Progenitor cell of endocrine pancreas (in vitro differentiated cells): ENCODE data around the gene IGF1R. TPM values are rescaled to one million over a fixed set of nuclear protein-coding genes. Genes with fewer than 3 reads are reported as not detected.
A peak's percentile ranks its signal among the peaks of the same experiment; 100 is the strongest.

Source experiments
- DNase-seq: peaks from one replicate; pipeline ENCODE4 v3.0.0; 2021; ENCODE audit warnings: low spot score; ENCODE audit not compliant: unreplicated experiment
- H3K27ac Mint-ChIP-seq: 2 replicates; pipeline ENCODE4 v1.8.0; 2021; ENCODE audit warnings: mild to moderate bottlenecking, moderate library complexity, mixed read lengths
- H3K27me3 Mint-ChIP-seq: 2 replicates; pipeline ENCODE4 v1.8.0; 2021; ENCODE audit warnings: mixed read lengths
- H3K36me3 Mint-ChIP-seq: 2 replicates; pipeline ENCODE4 v1.8.0; 2022; ENCODE audit warnings: mixed read lengths; ENCODE audit not compliant: insufficient read depth
- H3K4me1 Mint-ChIP-seq: 2 replicates; pipeline ENCODE4 v1.8.0; 2021; ENCODE audit warnings: low read depth, mixed read lengths
- H3K4me3 Mint-ChIP-seq: 2 replicates; pipeline ENCODE4 v1.8.0; 2021; ENCODE audit warnings: low read depth, mild to moderate bottlenecking, moderate library complexity, mixed read lengths
- H3K9me3 Mint-ChIP-seq: 2 replicates; pipeline ENCODE4 v1.8.0; 2021; ENCODE audit warnings: low read depth, mixed read lengths
- total RNA-seq: library from RNA; stranded (reverse); gene quantifications from 2 replicates; pipeline ENCODE4 v1.2.1, GENCODE V29; 2021
- TF ChIP-seq, protein P1 (sequence below): fragments of 200-600 bp; sonication (generic); IDR thresholded peaks from one replicate; pipeline ENCODE4 v1.5.0; 2021; ENCODE audit warnings: antibody characterized with exemption, mild to moderate bottlenecking; ENCODE audit not compliant: unreplicated experiment

The IGF1R gene
- total RNA-seq, 1 donor from 2014 or later = 106 TPM

DNA sequence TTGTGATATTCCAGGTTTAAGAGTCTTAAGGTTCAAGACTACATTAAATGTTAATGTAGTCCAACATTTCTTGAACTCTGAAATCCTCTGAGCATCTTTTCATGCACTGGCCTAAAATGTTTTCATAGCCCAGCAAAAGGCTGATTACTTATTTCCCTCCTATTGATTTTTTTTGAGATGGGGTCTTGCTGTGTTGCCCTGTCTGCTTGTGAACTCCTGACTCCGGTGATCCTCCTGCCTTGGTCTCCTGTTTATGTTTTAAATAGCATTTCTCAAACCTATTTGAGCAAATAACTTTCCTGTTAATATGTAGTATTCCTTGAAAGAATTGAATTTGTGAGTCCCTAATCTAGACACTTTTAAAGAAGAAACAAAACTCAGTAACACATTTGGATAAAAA, 133.5 kb downstream of the IGF1R start:
- peaks cover 40% of the 10 kb centered on the region for H3K4me1 Mint-ChIP-seq
- H3K27me3 Mint-ChIP-seq = no peaks in the 10 kb centered on the region
- no peak overlapping the region for H3K27ac Mint-ChIP-seq
- TF ChIP-seq, protein P1, sequence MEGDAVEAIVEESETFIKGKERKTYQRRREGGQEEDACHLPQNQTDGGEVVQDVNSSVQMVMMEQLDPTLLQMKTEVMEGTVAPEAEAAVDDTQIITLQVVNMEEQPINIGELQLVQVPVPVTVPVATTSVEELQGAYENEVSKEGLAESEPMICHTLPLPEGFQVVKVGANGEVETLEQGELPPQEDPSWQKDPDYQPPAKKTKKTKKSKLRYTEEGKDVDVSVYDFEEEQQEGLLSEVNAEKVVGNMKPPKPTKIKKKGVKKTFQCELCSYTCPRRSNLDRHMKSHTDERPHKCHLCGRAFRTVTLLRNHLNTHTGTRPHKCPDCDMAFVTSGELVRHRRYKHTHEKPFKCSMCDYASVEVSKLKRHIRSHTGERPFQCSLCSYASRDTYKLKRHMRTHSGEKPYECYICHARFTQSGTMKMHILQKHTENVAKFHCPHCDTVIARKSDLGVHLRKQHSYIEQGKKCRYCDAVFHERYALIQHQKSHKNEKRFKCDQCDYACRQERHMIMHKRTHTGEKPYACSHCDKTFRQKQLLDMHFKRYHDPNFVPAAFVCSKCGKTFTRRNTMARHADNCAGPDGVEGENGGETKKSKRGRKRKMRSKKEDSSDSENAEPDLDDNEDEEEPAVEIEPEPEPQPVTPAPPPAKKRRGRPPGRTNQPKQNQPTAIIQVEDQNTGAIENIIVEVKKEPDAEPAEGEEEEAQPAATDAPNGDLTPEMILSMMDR = no peak
- no peaks in the 10 kb centered on the region for H3K9me3 Mint-ChIP-seq
- no peak for DNase-seq
- H3K36me3 Mint-ChIP-seq = no peaks in the 10 kb centered on the region
- H3K4me3 Mint-ChIP-seq = no peak overlapping the region

DNA sequence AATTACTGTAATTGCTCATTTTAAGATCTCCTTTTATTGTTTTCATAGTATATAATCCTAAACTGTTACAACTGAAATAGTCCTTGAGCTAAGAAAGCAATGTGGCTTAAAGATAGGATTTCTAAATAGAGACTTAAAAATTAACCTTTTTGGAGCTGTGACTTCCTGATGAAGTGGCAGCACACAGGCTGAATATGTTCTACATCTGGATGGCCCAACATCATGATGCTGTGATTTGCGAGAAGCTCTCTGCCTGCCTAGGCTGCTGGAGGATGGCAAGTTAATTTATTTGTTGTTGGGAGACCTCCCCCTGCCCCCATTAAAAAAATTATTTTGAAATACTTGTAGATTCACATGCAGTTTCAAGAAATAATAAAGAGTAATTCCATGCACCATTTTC, 134.5 kb downstream of the IGF1R start:
- TF ChIP-seq, protein P1 = no peak
- no peak overlapping the region for H3K4me3 Mint-ChIP-seq
- no peak for DNase-seq
- peaks cover 40% of the 10 kb centered on the region for H3K4me1 Mint-ChIP-seq
- H3K27ac Mint-ChIP-seq = no peak overlapping the region
- no peaks in the 10 kb centered on the region for H3K27me3 Mint-ChIP-seq
- no peaks in the 10 kb centered on the region for H3K9me3 Mint-ChIP-seq
- no peaks in the 10 kb centered on the region for H3K36me3 Mint-ChIP-seq

DNA sequence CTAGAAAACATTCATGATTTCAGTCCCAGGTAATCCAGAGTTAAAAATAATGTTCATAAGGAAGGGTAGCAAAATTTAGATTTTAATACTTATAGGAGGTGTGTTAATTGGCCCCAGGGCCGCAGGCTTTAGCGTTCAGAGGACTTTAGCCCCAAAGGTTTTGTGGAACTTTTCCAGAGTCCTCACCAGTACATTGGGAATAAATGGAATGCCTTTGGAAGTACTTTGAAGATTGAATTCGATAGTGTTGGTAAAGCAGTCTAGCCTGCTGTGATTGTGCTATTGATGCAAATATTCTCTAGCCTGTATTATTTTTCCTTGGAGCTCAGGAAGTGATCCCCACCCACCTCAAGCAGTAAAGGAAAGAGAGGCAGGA, 137.1 kb downstream of the IGF1R start:
- Mint-ChIP-seq H3K36me3 (no peaks in the 10 kb centered on the region), H3K4me3 (no peak overlapping the region), H3K27me3 (no peaks in the 10 kb centered on the region), H3K27ac (peak overlapping the region; percentile 92), H3K9me3 (no peaks in the 10 kb centered on the region), H3K4me1 (peaks cover 56% of the 10 kb centered on the region)
- TF ChIP-seq, protein P1 = no peak
- no peak for DNase-seq

DNA sequence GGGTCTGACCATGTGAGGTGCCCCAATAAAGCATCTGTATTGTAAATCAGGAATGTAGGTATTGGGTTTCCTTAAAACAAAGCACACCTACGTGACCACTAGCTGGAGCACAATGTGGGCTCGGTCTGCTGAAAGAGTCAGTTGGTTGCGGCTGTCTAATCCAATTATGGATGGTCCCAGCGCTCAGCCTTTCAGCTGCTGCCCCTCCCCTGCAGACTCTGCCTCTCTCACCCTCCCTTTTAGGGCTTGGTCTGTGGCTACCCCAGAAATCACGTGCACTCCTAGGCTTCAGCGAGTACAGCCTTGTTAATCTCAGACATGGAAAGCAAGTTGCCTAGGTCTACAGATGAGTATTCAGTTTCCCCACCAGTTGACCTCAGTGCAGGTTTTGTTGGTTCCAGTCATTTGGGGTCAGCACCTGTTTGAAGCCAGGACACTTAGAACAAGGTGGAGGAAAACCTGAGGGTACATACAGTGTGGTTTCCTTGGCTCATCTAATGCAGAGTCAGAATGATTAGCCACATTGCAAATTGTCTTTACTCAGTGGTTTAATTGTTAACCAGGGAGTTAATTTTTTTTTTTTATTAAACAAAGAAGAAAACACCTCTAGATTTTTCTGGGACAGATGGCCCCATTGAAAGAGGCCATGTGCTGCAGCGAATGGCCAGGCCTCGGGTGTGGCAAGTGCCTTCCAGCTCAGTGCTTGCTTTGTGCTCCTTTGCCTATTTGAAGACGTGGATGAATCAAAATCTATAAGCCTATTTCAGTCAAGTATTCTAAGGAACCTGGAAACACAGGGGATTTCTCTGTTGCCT, 137.7 kb downstream of the IGF1R start:
- H3K27ac Mint-ChIP-seq = peak overlapping the region; percentile 92
- no peaks in the 10 kb centered on the region for H3K27me3 Mint-ChIP-seq
- DNase-seq = no peak
- H3K4me1 Mint-ChIP-seq = peaks cover 62% of the 10 kb centered on the region
- TF ChIP-seq, protein P1 = no peak
- no peaks in the 10 kb centered on the region for H3K9me3 Mint-ChIP-seq
- peak overlapping the region; percentile 35 for H3K4me3 Mint-ChIP-seq
- no peaks in the 10 kb centered on the region for H3K36me3 Mint-ChIP-seq

DNA sequence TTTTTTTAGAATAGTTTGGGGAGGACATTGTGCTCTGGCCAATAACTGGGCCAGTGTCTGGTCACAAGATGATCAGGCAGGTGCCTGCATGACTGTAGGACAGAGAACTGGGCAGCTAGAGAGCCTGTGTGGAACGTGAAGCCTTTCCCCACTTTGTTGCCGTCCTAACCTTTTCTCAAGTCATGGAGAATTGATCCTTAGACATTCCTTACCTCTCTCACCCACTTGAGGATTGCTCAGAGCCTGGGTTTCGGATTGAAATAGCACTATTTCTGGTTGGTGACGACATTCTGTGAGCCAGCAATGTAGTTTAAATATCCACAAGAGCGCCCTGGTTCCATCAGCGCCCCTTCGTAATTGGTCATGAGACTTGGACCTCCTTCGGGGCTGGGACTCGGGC, 138.4 kb downstream of the IGF1R start:
- peak overlapping the region; percentile 14 for H3K4me3 Mint-ChIP-seq
- no peak for DNase-seq
- TF ChIP-seq, protein P1 = no peak
- H3K9me3 Mint-ChIP-seq = no peaks in the 10 kb centered on the region
- H3K27me3 Mint-ChIP-seq = no peaks in the 10 kb centered on the region
- peak overlapping the region; percentile 92 for H3K27ac Mint-ChIP-seq
- peaks cover 68% of the 10 kb centered on the region for H3K4me1 Mint-ChIP-seq
- H3K36me3 Mint-ChIP-seq = no peaks in the 10 kb centered on the region
